GM21529 (cell line): Measurements from ENCODE around the gene ZIK1.

Experiments
- ATAC-seq: cut with Tn5 transposase; IDR thresholded peaks from one replicate; pipeline ENCODE4 v1.9.1; 2021; ENCODE audit not compliant: unreplicated experiment

The ZIK1 gene

DNA sequence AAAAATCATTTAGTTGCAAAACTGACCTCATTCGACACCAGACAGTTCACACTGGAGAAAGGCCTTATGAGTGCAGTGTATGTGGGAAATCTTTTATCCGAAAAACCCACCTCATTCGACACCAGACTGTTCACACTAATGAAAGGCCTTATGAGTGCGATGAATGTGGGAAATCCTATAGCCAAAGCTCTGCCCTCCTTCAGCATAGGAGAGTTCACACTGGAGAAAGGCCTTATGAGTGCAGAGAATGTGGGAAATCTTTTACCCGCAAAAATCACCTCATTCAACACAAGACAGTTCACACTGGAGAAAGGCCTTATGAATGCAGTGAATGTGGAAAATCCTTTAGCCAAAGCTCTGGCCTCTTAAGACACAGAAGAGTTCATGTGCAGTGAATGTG, 23.0 kb downstream of the ZIK1 start:
- ATAC-seq = no peak

DNA sequence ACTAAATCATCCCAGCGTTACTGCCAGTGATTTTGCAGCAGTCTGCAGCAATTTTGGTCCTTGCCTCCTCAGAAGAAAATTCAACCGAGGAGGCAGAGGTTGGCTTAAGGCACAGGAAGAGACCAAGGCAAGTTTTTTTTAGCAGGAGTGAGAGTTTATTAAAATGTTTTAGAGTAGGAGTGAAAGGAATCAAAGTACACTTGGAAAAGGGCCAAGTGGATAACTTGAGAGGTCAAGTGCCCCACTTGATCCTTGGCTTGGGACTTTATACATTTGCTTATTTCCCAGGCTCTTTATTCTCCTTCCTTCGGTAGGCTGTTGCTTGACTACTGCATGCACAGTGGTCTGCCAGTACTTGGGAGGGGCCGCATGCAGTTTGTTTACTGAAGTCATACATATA, 27.2 kb downstream of the ZIK1 start:
- ATAC-seq = no peak

DNA sequence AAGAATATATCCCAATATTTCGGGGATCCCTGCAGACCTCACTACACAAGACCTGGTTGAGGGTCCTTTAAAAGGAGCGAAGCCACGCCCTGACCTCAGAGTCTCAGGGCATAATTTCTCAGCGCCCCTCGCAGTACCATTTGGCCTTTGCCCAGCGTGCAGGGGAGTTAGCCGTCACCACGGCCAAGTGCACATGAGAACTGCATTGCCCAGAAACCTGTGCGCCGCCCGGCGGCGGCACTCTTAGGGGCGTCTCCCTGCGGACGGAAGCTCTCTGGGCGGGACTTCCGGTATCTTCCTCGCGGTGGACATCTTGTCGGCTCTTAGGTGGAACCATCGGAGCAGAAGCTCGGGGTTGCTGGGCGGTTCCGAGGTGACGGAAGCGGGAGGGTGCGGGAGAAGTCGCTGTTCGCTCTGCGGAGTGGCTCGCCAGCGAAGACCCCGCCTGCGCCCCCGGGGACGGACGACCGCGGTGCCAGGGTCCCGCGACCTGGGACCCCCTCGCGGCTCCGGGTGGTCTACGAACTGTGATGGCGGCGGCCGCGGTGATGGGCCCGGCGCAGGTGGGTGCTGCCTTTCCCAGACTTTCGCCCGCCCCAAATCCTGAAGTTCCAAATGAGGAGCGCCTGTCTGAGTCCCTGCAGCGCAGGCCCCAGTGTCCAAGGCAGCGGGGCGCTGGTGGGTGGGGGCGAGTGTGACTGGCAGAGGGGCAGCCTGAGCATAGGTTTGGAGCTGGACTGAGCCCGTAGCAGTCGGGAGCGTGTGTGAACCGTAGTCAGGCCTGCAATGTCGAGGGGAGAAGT, 30.2 kb downstream of the ZIK1 start, which contains the start of gene ZNF134:
TSS of gene ZNF134 (plus strand) at position 302 of the 803 bp plus-strand sequence. CDS start 5,227 bp downstream, outside the sequence.
- peak; percentile 97 for ATAC-seq

DNA sequence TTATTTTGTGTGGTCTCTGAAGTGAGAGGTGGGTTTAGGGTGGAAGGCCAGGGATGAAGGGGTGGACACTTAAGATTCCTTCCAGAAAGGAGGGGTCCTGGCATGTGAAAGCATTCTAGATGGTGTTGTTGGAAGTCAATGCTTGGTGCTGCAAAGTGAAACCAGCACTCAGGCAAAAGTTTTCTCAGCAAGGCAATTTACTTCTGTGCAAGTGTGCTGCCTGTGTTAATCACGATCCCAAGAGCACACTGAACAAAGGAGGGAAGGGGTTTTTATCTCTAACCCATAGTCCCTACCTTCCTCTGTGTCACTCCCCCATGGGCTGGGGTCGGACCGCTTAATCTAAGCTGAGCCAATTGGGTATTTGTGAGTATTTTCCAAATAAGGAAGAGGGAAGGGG, 31.4 kb downstream of the ZIK1 start:
- no peak for ATAC-seq

DNA sequence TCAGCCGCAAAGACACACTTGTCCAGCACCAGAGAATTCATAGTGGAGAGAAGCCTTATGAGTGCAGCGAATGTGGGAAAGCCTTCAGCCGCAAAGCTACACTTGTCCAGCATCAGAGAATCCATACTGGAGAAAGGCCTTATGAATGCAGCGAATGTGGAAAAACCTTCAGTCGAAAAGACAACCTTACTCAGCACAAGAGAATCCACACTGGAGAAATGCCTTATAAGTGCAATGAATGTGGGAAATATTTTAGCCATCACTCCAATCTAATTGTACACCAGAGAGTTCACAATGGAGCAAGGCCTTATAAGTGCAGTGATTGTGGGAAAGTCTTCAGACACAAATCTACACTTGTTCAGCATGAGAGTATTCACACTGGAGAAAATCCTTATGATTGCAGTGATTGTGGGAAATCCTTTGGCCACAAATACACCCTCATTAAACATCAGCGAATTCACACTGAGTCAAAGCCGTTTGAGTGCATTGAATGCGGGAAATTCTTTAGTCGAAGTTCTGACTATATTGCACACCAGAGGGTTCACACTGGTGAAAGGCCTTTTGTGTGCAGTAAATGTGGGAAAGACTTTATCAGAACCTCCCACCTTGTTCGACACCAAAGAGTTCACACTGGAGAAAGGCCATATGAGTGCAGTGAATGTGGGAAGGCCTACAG, 36.9 kb downstream of the ZIK1 start:
- ATAC-seq = no peak

DNA sequence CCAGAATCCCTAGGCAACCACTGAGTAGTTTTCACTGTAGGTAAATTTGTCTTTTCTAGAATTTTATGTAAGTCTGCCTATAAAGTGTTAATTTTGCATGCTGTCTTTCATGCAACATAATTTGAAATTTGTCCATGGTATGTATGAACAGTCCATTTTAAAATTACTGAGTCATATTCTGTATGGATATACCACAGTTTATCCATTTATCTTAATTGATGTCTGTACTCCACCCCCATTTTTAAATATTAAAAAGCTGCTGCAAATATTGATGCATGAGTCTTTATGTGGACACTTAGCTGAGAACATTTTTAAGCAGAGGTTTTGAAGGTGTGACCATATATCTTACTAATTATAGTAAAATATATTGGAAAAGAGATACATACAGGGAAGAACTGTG, 39.1 kb downstream of the ZIK1 start:
- no peak for ATAC-seq

DNA sequence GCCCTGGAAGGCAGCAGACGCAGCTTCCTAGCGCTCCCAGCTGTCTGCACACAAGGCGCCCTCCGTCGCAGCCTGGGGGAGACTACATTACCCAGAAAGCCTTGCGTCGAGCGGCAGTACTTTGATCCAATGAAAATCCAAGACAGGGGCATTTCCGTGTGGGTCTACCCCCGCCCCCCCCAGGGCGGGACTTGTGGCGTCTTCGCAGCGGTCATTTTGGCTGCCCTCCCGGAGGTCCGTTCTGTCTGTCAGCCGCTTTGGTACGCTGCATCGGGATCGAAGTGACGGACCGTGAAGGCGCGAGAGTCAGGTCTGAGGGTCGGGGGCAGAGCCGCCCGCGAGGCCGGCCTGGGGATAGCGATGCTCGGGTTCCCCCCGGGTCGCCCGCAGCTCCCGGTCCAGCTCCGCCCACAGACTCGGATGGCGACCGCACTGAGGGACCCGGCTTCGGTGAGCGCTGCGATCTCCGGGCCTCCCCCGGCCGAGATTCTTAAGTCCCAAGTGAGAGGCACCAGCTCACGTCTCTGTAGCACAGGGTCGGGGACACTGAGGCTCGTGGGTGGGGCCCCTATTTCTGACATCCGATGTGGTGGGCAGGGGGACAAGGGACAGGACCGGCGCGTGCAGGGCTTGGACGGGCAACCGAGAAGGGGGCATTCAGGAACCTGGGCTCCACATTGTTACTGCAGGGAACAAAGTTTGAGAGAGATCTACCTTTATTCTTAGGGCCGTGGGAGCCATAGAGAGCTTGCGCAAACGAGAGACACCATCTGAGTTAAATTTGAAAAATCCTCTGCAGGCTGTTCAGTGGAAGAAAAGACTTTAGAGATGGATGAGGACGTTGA, 49.3 kb downstream of the ZIK1 start, which contains the start of gene ZNF211:
TSS of gene ZNF211 (plus strand) at position 182 of the 845 bp plus-strand sequence. CDS start at position 361, 179 bp downstream.
- peak; percentile 97 for ATAC-seq

DNA sequence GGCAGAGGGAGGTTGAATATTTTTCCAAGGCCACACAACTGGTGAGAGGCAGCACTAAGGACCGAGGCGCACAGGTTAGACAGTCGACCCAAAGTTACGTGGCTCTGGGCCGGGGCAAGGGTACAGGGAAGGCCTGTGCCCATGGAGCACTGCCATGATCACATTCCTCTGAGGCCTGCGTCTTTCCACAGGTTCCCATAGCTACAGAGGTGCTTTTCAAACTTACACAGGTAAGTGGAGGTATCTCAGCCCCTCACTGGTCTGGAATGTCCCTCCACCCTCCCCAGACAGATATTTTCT, 49.8 kb downstream of the ZIK1 start:
- ATAC-seq = no peak

DNA sequence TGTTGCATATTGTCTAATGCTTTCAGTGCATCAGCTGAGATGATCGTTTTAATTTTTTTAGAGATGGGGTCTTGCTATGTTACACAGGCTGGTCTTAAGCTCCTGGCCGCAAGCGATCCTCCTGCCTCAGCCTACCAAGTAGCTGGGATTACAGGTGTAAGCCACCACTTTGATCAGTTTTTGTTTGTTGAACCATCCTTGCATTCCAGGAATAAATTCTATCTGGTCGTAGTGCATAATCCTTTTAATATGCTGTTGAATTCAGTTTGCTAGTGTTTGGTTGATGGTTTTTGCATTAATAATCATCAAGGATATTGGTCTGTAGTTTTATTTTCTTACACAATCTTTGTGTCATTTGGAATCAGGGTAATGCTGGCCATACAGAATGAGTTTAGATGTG, 53.4 kb downstream of the ZIK1 start:
- no peak for ATAC-seq

DNA sequence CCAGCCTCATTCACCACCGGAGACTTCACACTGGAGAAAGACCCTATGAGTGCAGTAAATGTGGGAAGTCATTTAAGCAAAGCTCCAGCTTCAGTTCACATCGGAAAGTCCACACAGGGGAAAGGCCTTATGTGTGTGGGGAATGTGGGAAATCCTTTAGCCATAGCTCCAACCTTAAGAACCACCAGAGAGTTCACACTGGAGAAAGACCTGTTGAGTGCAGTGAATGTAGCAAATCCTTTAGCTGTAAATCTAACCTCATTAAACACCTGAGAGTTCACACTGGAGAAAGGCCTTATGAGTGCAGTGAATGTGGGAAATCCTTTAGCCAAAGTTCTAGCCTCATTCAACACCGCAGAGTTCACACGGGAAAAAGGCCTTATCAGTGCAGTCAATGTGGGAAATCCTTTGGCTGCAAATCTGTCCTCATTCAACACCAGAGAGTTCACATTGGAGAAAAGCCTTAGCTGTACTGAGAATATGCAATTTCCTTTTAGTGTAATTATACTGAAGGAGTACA, 57.8 kb downstream of the ZIK1 start:
- ATAC-seq = no peak

DNA sequence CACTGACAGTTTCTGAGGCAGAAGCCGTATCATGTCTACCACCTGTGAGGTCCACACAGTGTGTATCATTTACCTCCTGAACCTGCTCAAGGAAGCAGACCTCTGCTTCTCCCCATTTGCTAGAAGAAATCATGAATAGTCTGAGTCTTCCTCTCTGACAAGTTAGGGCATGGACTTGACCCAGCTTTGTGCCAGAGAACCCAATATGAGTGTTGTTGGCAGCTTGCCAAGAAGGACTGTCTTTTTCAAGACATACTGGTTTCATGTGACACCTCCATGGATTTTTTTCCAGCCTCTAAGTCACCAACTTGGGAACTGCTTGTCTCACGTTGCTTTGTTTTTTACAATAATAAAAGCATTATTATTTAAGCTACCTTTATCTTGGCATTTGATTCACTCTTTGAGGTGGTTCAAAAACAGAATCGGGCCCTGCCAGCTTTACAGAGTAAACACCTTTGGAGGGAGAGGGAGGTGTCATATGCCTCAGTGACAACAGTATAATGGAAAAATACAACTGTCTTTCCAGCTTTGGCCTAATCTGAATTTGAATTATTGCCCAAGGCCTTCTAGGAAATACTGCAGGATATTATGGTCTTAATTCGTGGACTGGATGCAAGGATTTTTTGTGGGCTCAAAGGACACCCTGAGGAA, 58.6 kb downstream of the ZIK1 start:
- no peak for ATAC-seq
